IPS-NIHi7 (cell line): ENCODE measurements around the gene ENDOU.

Experiments
- DNase-seq: peaks from one replicate; pipeline ENCODE4 v3.0.0; 2012; ENCODE audit warnings: mixed read lengths; ENCODE audit errors: extremely low spot score

The ENDOU gene

GRCh38 chr12:47757364-47757839, 32.1 kb upstream of the ENDOU start:
- DNase-seq: no peak

GRCh38 chr12:47755655-47756562, 30.6 kb upstream of the ENDOU start:
- no peak for DNase-seq

GRCh38 chr12:47754881-47755280, 29.6 kb upstream of the ENDOU start:
- no peak for DNase-seq

GRCh38 chr12:47754126-47754525, 28.8 kb upstream of the ENDOU start:
- DNase-seq: no peak

- DNase-seq: peak; percentile 73
Observed at GRCh38 chr12:47753021-47754001, 28.0 kb upstream of the ENDOU start.

GRCh38 chr12:47752552-47752951, 27.3 kb upstream of the ENDOU start:
- DNase-seq: no peak

- no peak for DNase-seq
Observed at GRCh38 chr12:47752121-47752520, 26.8 kb upstream of the ENDOU start.

- DNase-seq: no peak
Observed at GRCh38 chr12:47751561-47751960, 26.3 kb upstream of the ENDOU start.

GRCh38 chr12:47750916-47751470, 25.7 kb upstream of the ENDOU start:
- no peak for DNase-seq

- no peak for DNase-seq
Observed at GRCh38 chr12:47750229-47750798, 25.0 kb upstream of the ENDOU start.

GRCh38 chr12:47748899-47749298, 23.6 kb upstream of the ENDOU start:
- DNase-seq: no peak

GRCh38 chr12:47748507-47748828, 23.2 kb upstream of the ENDOU start:
- DNase-seq: no peak

- DNase-seq: no peak
Observed at GRCh38 chr12:47747596-47748506, 22.6 kb upstream of the ENDOU start.

- DNase-seq: no peak
Observed at GRCh38 chr12:47747126-47747525, 21.8 kb upstream of the ENDOU start.

- no peak for DNase-seq
Observed at GRCh38 chr12:47746523-47746922, 21.2 kb upstream of the ENDOU start.

- no peak for DNase-seq
Observed at GRCh38 chr12:47746073-47746472, 20.8 kb upstream of the ENDOU start.

- DNase-seq: no peak
Observed at GRCh38 chr12:47745485-47746041, 20.3 kb upstream of the ENDOU start.

- DNase-seq: no peak
Observed at GRCh38 chr12:47744778-47745436, 19.6 kb upstream of the ENDOU start.

GRCh38 chr12:47744005-47744651, 18.8 kb upstream of the ENDOU start:
- DNase-seq: peak; percentile 87
